HG03575 (cell line): ENCODE measurements around the gene NT5C2.
"Not testable (repeated sequence)": the region's sequence is repeated elsewhere in the genome, so short reads cannot be mapped to it uniquely, and the experiment has no call there.

Source experiments
- ATAC-seq: cut with Tn5 transposase; IDR thresholded peaks from one replicate; pipeline ENCODE4 v1.9.1; 2021; ENCODE audit not compliant: unreplicated experiment, insufficient number of reproducible peaks, low FRiP score; ENCODE audit errors: extremely low read depth

NT5C2 gene

GRCh38 chr10:103077491-103078308 lies 115.4 kb downstream of the NT5C2 start:
- ATAC-seq: no peak

GRCh38 chr10:103077020-103077419 lies 116.1 kb downstream of the NT5C2 start:
- ATAC-seq: no peak

- ATAC-seq: no peak
Observed at GRCh38 chr10:103072891-103073290, 120.2 kb downstream of the NT5C2 start.

- ATAC-seq: no peak
Observed at GRCh38 chr10:103072276-103072675, 120.8 kb downstream of the NT5C2 start.

GRCh38 chr10:103069453-103070331 lies 123.4 kb downstream of the NT5C2 start:
- ATAC-seq: no peak

- no peak for ATAC-seq
Observed at GRCh38 chr10:103067956-103068355, 125.1 kb downstream of the NT5C2 start.

- ATAC-seq: no peak
Observed at GRCh38 chr10:103067484-103067883, 125.6 kb downstream of the NT5C2 start.

DNA sequence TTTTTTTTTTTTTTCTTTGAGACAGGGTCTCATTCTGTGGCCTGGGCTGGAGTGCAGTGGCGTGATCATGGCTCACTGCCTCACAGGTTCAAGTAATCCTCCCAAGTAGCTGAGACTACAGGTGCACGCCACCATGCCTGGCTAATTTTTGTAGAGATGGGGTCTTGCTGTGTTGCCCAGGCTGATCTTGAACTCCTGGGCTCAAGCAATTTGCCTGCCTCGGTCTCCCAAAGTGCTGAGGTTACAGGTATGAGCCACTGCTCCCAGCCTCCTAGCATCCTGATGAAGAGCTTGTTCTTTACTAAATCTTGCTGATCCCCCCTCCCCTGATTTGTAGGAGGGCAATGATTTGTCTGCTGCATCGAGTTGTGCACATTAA lies 126.0 kb downstream of the NT5C2 start:
- ATAC-seq: not testable (repeated sequence)

DNA sequence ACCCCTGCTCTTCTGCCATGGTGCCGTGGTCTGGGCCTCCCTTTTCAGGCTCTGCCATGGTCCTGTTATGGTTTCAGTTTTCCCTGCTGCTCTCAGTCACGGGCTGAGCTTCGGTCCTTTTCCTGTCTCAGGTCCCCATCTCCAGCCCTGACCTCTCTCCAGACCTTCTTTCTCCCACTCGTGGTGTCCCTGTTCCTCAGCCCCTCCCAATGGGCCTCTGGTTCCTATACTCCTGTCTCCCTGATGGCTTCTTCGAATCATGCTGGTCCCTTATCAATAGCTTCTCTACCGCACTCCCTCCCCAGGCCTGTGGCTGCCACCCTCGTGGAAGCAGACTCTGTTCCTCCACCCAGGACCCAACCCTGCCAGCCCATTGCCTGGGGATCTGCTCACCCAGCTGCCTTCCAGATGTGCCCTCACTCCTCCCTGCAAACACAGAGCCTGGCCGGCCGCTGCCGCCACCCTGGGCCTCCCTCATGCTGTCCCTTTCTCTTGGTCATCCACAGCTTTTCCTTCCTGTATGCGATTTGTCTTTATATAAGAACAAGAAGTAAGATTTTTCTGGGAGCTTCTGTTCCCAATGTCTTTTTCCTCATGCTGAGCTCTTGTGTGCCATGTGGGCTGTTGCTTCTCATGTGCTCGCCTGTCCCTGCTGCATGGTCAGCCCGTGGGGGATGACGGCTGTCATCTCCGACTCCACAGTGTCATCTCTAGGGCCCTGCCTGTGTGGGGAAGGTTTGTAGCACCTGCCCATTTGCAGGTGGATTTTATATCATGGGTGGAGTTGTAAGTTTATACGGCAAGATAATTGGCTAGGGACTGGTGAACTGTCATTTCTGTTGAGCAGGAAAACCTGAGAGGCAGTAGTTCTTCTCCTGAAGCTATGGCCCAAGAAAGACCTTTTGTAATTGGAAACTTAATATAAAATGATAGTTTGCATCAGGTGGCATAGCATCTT lies 126.7 kb downstream of the NT5C2 start:
- ATAC-seq: no peak

GRCh38 chr10:103064956-103065355 lies 128.1 kb downstream of the NT5C2 start:
- ATAC-seq: no peak

- no peak for ATAC-seq
Observed at GRCh38 chr10:103062854-103063590, 130.1 kb downstream of the NT5C2 start.

- ATAC-seq: no peak
Observed at GRCh38 chr10:103060575-103060974, 132.5 kb downstream of the NT5C2 start.

- ATAC-seq: no peak
Observed at GRCh38 chr10:103058034-103058433, 135.0 kb downstream of the NT5C2 start.

DNA sequence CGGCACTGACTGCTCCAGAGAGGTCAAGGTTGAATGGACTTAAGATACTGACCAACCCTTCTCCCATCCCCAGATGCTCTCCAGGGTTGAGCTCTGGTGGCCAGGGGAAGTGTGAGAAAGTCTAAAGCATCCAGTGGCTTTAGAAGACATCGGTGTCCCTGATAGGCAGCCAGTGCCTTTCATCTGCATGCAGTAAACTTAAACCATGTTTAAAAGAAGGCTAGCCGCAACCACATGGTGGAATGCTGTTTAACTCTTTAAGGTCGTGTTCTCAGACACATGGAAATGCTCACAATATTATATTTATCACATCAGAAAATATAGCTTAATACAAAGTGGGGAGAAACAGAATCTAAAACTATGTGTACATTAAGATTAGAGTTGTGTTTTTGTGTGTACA lies 138.0 kb downstream of the NT5C2 start:
- ATAC-seq: no peak

DNA sequence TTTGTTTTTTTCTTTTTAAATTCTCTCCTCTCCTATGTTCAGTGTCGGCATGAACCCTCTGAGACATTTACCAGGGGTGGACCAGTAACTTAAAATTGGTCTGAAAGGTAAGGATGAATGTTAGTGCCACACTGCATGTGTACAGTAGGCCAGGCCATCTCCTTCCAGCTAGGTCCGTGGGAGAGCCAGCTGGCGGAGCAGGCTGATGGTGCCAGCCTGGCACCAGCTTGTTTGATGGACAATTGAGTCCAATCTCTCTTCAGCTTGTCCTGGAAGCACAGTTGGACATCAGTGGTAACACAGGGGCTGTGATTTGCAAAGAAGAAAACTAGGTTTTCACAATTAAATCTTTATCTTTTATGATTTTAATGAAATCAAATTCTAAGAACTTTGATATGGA lies 138.5 kb downstream of the NT5C2 start:
- no peak for ATAC-seq

GRCh38 chr10:103053659-103054581 lies 139.2 kb downstream of the NT5C2 start:
- no peak for ATAC-seq

DNA sequence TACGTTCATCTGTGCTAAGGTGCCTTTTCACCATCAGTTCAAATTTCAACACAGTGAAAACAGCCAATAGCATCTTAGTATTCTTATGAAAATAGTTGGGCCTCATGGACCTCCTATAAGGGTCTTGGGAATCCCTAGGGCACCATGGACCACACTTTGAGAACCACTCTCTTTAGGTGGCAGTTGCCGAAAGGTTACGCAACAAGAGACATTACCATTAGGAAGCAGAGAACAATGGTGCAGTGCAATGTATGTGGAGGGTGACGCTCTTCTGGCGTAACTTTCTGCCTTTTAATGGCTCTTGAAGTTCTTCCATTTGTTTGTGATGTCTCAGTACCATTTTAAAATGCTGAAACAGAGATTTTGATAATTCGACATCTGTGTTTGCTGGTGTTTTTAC lies 143.8 kb downstream of the NT5C2 start:
- no peak for ATAC-seq
